Epithelial cell of prostate (primary cell): ENCODE measurements around the gene CIAO2A.
"Not testable (repeated sequence)": the region's sequence is repeated elsewhere in the genome, so short reads cannot be mapped to it uniquely, and the experiment has no call there.

ENCODE experiments used
- DNase-seq: peaks from one replicate; pipeline ENCODE4 v3.0.0-alpha.2; 2011; ENCODE audit warnings: low read depth, low spot score
- H3K27ac ChIP-seq: fragments of 450-650 bp; 2 replicates; pipeline ENCODE4 v1.5.1; 2017; ENCODE audit warnings: mild to moderate bottlenecking

CIAO2A gene

DNA sequence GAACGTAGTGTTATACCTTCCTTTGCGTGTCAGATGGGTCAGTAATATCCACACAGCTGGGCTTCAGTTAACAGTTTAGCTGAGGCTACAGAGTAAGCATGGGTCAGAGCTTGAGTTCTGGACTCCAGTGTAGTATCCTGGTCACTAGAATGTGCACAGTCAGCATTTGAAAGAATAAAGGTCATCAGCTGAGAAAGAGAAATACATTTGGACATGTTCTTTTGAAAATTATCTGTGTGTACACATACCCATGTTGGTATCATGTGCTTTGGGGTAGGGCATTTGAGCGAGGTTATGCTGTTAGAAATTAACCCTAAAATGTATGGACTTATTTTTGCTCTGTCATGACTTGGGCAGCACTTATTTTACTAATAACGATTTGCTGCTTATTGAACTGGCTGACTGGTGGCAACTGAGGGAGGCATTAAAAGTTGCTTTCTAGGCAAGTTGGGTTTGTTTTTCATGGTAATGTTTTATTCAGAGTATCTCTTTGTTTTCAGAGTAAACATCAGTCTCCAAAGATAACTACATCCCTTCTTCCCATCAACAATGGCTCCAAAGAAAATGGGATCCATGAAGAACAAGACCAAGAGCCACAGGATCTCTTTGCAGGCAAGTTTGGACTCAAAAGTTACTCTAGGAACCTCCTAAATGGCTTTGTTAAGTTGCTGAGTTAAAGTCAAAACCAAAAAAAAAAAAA lies 18.6 kb upstream of the CIAO2A start:
- H3K27ac ChIP-seq = peak overlapping the region; percentile 10
- no peak for DNase-seq

DNA sequence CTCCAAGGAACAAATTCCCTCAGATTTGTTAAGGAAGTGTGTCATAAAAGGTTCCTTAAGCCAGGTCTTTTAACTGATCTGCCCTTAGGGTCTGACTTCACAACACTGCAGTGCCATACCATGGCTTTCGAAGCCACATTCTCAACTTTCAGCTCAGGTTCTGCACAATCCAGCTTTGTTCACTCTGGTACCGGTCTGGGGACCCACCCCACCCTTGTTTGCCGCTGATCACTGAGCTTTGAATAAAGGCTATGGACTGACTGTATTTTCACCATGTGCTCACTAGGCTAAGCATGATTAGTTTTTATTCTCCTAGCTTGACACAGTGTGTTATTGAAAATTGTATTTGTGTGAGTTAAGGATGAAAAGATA lies 18.0 kb upstream of the CIAO2A start:
- H3K27ac ChIP-seq = no peak overlapping the region
- no peak for DNase-seq

DNA sequence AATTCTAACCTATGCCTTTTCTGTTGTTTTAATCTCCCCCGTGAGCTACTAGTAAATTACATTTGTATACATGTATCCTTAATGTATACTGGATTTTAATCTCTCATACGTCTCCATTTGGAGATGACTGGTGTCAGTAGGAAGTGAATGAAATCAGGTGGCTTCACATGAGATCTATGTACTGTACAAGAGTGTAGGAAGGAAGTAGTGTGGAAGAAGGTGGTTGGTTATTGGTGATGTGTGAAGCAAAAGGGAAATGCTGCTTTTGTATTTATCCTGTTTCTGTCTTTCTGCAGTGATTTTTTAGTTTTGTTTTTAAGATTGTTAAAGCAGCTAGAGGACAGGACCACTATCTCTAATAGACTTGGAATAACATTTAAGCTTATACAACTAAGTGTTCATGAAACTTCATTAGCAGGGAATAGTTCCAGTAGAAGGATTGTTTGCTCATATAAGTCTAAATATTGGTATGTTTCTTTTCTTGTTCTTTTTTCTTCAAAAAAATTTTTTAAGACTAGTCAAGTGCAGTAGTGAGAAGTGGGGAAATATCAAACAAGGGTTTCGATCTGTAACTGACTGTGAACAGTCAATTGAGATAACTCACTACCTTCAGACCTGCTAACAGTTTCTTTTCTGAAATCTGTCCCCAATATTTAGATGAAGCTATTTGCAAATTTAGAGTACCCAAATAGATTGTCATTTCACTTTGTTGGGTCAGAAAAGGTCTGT lies 17.5 kb upstream of the CIAO2A start:
- H3K27ac ChIP-seq = no peak overlapping the region
- no peak for DNase-seq

DNA sequence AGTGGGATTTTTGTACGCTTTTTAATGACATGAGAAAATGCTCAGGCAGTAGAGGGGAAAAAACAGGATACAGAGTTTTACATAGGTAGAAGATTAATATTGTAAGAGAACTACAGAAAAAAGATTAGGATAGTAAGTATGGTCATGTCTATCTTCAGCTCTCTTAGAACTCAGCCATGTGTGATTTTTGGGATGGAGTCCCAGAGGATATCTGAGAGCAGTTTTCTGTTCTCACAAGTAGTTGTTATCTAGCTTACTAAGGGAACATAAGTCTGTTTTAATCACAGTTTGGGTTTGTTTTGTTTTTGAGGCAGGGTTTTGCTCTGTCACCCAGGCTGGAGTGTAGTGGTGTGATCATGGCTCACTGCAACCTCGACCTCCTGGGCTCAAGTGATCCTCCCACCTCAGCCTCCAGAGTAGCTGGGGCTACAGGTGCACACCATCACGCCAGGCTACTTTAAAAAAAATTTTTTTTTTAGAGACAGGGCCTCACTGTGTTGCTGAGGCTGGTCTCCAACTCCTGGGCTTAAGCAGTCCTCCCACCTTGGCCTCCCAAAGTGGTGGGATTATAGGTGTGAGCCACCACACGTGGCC lies 16.6 kb upstream of the CIAO2A start:
- H3K27ac ChIP-seq = not testable (repeated sequence)

DNA sequence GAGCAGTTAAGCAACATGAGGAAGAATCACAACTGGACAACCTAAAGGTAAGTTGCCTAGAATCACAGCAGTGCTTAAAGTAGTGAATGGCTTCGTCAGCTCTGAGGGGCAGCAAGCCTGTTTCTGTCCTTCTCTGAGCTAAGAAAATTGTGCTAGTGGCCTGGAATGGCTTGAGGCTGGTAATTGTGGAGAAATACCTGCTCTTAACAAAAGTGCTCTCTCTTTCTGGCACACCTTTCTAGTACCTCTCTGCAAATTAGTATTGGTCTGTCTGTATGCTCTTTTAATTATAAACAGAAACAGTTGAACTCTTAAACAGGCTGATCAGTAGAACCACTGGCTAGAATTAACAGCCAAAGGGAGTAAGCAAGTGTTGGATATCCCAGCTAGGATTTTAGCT lies 13.7 kb upstream of the CIAO2A start:
- DNase-seq = no peak
- H3K27ac ChIP-seq = no peak overlapping the region

More for the DNA sequence above, 16.6 kb upstream of the CIAO2A start:
- not testable (repeated sequence) for DNase-seq

DNA sequence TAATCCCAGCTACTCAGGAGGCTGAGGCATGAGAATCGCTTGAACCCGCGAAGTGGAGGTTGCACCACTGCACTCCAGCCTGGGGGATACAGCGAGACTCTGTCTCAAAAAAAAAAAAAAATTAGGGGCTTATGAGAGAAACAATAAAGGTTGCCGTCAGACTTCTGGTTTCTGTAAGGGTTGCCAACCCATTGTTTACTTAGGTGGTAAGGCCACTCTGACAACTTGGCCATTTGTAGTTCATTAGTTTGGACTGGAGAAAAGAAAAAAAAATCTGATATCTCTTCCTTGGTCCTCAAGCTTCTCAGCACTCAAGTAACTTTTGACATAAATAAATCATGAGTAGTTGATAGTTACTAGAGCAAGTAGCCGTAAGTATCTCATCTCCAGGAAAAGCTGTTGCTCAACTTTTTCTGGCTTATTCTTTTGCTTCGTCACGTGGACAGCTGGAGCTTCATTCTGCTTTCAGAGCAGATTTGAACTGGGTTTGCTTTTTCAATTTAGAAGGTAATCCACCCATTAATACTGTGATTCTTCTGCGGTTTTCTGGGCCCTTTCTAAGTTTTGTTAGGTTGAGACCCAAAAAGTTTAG lies 11.6 kb upstream of the CIAO2A start:
- no peak for DNase-seq

DNA sequence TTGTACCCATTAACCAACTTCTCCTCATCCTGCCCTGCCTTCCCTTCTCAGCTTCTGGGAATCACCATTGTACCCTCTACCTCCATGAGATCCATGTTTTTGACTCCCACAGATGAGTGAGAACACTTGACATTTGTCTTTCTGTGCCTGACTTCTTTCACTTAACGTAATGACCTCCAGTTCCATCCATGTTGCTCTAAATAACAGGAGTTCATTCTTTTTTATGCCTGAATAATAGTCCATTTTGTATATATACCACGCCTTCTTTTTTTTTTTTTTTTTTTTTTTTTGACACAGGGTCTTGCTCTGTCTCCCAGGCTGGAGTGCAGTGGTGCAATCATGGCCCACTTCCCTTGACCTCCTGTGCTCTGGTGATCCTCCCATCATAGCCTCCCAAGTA lies 8.9 kb upstream of the CIAO2A start:
- H3K27ac ChIP-seq = no peak overlapping the region
- DNase-seq = no peak

More for the DNA sequence above, 11.6 kb upstream of the CIAO2A start:
- H3K27ac ChIP-seq = no peak overlapping the region

DNA sequence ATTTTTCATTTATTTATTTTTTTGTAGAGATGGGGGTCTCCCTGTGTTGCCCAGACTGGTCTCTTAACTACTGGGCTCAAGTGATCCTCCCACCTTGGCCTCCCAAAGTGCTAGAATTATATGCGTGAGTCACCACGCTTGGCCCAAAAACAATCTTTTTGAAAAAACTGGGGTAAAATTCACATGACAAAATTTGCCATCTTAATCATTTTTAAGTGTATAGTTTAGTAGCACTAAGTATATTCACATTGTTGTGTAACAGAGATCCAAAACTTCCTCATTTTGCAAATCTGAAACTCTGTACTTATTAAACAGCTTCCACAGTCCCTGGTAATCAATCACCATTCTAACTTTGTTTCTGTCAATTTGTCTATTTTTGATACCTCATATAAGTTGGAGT lies 7.3 kb upstream of the CIAO2A start:
- no peak overlapping the region for H3K27ac ChIP-seq
- DNase-seq = no peak

DNA sequence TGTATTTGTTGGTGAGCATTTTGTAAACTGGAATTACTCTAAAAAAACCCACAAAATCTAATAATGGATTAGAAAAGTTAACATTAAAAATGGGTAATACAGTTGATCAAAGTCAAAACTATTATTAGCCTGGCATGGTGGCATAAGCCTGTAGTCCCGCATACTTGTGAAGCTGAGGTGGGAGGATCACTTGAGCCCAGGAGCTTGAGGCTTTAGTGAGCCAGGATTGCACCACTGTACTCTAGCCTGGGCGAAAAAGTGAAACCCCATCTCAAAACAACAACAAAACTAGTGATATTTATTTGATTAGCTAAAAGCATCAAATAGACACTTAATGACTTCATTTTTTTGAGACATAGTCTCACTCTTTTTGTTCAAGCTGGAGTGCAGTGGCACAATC lies 5.7 kb upstream of the CIAO2A start:
- DNase-seq = no peak

DNA sequence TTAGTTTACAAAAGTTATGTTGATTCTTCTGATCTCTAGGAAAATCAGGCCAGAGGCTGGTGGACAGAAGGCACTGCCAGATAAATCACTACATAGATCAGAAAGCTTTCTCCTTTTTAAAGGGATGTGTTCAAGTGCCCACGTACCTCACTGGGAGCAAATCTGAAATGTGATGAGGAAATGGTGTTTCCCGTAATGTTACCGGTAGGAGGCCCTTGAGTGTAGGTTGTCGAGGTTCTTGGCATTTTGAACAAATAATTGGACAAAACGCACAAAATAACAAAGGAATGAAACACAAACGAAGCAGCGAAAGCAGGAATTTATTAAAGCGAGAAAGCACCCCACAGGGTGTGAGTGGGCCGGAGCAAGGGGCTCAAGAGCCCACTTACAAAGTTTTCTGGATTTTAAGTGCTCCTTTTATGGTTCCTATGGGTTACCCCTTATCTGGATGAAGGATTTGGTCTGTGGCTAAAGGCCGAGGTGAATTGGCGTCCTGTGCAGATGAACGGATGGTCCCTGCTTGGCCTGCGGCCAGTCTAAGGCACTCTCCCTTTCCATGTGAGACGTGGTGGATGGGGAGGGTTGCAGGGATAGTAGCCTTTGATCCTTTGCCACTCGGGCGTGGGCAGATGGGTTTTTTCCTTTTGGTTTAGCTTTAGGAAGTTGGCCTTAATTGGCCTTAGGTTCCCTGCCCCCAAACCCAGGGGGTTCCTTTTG lies 3.2 kb upstream of the CIAO2A start:
- DNase-seq = no peak
- peak overlapping the region; percentile 71 for H3K27ac ChIP-seq

More for the DNA sequence above, 5.7 kb upstream of the CIAO2A start:
- H3K27ac ChIP-seq = no peak overlapping the region

DNA sequence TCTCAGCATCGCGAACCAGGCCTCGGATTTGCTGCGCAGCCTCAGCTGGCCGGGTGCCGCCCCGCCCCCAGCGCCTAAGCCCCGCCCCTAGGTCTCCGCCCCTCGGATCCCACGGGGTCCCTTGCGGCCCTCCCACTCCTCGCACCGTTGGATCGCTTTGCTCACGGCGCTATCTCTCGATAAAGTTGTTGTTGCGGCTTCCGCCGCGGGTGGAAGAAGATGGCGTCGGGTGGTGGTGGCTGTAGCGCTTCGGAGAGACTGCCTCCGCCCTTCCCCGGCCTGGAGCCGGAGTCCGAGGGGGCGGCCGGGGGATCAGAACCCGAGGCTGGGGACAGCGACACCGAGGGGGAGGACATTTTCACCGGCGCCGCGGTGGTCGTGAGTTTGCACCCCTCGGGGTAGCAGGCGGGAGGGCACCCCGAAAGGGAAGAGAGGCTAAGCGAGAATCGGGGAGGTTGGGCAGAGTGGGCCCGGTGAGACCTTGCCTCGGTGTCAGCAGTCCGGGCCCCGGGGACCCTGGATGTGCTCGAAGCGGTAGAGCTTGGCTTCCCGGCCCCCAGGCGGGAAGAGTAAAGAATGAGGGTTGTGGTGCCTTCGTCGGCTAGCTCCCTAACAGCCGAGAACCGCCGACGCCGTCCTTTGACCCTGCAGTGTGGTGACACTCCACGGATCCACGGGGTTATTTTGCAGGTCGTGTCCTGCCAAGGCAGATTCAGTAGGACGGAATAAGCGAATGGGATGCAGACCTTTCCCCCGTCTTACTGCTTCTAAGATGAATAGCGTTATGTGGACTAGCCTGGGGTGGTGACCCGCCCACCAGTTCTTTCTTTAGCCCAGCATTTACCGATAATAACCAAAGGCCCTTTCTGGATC lies 2.4 kb upstream of the CIAO2A start, which contains the start of gene SNX1:
Gene SNX1, plus strand, starts transcription at position 188 of the 873 bp plus-strand sequence. Its CDS starts 32 bp downstream, at position 220.
- peak; percentile 70 for DNase-seq
- H3K27ac ChIP-seq = peak within 1 kb of the TSS; percentile 74

DNA sequence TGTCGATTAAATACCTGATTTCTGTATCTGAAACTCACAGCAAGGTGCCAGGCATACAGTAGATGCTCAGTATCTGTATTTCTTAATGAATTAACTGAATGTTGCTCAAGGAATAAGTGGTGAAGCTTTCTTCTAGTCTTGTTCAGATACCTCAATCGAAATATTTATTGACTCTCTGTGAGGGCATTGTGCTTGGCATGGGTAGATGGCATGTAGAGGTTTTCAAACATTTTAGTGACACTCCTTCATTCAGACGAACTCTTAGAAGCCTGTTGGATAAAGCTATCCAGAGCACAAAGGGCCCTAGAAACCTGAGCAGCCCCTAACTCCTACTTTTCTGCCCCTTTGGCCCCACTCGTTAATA lies 1.8 kb upstream of the CIAO2A start:
- no peak for DNase-seq
- H3K27ac ChIP-seq = peak overlapping the region; percentile 71

DNA sequence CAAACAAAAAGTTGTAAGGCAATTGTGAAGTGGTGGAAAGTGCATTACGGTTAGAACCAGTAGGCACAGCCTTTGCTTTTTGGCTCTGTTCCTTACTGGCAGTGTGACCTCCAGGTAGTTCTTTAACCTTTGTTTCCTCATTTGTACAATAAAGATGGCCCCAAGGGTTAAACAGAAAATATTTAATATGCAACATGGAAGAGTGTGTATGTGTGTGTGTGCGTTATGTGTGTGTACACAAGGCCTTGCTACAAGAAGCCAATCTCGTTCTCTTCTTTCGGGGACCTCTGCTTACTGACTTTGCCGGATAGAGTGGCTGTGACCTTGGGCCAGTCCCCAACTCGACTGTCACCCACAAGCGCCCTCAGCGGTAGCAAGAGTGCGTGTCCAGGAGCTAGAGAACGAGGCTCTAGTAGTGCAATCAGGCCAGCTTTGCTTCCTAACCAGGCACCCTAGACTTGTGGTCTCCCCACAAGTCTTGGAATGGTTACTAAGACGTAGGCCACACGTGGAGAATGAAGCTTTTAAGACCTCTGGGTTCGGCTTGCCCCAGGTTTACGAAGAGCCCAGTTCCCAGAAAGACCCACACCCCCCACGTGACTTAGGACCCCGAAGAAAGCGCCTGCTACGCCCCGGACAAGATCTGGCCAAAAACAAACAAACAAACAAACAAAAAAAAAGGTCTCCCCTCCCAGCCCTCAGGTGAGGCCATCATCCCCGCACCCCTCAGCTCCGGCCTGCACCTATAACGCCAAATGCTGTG lies 593 bp downstream of the CIAO2A start:
- H3K27ac ChIP-seq = peak overlapping the region; percentile 74
- DNase-seq = no peak

DNA sequence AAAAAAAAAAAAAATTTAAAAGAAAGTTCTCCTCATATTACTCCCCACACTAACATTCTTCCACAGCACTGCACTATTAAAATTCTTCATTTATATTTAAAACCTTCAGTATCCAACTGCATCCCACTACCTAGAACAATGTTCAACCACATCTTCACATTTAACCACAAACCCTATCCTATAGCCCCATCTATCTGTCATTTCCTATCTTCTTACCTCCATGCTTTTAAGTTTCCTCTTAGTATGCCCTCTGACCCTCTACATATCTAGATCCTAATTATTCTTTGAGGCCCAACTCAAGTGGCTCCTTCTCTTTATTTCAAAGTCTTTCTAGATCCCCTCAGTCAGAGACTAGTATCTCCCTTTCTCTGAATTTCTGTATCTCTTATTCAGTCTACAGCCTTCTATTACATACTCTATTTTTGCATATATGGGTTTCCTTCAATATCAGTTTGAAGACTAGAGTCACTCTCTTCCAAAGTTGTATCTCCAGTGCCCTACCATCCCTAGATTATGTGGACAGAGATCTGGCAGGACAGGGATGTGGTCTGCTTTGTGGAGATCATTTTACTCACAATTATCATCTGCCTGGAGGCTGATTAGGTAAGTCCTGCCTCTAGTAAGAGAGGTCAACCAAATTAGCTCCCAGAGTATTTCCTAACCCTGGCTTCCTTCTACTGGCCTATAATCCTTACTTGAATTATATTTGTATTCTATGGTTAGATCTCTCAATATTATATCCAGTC lies 1.4 kb downstream of the CIAO2A start:
- DNase-seq = no peak
- peak overlapping the region; percentile 74 for H3K27ac ChIP-seq

DNA sequence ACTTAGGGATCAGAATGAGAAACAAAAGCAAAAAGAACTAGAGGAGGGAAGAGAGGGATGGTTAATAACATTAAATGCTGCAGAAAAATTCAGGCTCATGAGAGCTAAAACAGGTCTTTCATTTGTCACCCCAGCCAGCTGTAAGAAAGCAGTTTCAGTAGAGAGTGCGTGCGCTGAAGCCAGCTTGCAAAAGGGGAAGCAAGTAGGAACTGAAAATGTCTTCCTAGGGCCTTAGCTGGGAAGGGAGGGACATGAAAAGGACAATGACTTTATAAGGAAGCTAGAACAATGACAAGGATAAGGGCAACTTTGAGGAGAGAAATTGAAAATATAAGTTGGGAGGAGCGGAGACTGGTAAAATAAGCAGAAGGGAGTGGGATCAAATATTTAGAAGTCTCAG lies 3.1 kb downstream of the CIAO2A start:
- no peak for DNase-seq
- H3K27ac ChIP-seq = no peak overlapping the region

DNA sequence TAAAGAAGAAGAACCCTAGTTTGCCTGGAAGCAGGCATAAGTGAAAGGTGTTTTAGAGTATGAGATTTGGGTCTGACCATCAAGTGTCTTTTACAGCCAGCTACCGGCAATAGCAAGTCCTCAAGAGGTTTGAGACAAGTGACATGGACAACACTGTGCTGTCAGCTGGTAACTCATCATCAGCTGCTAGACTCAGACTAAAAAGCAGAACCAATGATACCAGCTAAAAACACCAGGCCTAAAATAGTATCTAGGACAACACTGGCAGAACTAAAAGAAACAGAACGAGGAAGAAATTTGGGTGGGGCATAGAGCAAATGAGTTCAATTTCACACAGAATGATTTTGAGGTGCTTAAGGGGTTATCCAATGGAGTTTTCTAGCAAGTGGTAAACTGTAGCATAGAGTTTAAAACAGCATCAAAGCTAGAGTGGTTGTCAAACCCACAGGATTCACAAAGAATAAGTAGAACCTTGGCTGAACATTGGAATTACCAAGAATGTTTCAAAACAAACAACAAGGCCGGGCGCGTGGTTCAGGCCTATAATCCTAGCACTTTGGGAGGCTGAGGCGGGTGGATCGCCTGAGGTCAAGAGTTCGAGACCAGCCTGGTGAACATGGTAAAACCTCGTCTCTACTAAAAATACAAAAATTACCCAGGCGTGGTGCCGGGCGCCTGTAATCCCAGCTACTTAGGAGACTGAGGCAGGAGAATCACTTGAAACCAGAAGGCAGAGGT lies 3.9 kb downstream of the CIAO2A start:
- no peak for DNase-seq
- no peak overlapping the region for H3K27ac ChIP-seq

DNA sequence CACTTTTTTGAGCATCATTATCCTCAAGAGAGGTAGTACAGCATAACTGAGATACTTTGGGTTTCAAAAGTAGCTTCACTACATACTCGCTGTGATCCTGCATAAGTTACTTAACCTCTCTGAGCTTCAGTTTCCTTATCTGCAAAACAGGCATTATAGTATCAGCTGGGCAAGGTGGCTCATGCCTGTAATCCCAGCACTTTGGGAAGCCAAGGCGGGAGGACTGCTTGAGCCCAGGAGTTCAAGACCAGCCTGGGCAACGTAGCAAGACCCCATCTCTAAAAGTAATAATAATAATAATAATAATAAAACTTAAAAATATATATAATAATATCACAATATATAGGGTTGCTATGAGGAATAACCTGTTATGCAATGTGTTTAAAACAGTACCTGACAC lies 10.9 kb downstream of the CIAO2A start:
- H3K27ac ChIP-seq = no peak overlapping the region
- no peak for DNase-seq
